Astrocyte of the cerebellum (primary cell): ENCODE data around the gene WWOX.

Experiments used
- DNase-seq: peaks from one replicate; pipeline ENCODE4 v3.0.0-alpha.2; 2011; ENCODE audit warnings: low read depth
- H3K4me3 ChIP-seq: 2 replicates; pipeline ENCODE4 v1.5.1; 2011; ENCODE audit warnings: mild to moderate bottlenecking, low read depth, low read length, moderate library complexity
- CTCF ChIP-seq: IDR thresholded peaks from 2 replicates; pipeline ENCODE4 v1.5.1; 2012; ENCODE audit warnings: low read length, low read depth, moderate library complexity, mild to moderate bottlenecking; ENCODE audit errors: missing control alignments
- in situ Hi-C: cut with HindIII; loops from 2 replicates; pipeline ENCODE4 v1.10.0; 2017; ENCODE audit warnings: low sequenced_read_pairs

Gene WWOX

DNA sequence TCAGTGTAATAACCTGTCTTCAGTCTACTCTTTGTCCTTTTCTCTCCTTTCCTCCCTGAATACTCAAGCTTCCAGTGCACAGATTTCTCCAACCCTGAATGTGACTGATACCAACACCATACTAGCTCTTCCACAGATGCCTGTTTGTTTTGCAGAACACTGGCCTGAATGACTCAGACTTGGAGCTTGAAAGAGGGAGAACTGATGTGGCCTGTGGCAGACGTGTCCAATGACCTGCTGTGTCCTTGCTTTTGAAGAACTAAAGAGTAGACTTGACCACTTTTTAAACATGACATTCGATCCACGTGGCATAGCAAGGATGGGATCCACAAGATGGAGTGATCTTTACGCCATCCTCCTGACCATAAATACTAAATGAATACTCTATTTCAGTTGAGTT lies 361.0 kb downstream of the WWOX start:
- in situ Hi-C loops: no loop called here
- no peak overlapping the region for H3K4me3 ChIP-seq
- no peak for TF ChIP-seq CTCF

DNA sequence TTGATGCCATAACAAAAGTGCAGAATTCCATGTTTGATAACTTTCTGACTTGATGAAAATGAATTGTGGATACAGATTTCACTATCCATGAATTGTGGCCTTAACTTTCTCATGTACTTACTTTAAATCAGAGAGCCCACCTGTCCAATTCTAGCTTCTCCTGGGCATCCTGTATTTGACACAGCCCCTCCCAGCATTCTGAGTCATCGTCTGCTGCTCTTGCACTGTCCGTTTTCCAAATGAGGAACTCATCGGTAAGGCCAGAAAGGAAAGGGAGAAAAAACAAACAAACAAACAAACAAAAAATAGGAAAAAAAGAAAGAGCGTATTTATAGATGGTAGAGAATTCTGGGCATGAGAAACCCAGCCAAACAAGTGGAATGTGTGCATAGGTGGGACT lies 361.6 kb downstream of the WWOX start:
- no peak for DNase-seq
- H3K4me3 ChIP-seq: no peak overlapping the region
- TF ChIP-seq CTCF: no peak
- in situ Hi-C loops: no loop called here

More for the DNA sequence above, 361.0 kb downstream of the WWOX start:
- DNase-seq: no peak

GRCh38 chr16:78461496-78462287 lies 362.2 kb downstream of the WWOX start:
- in situ Hi-C loops: no loop called here
- no peak for TF ChIP-seq CTCF
- peak; percentile 37 for DNase-seq
- no peak overlapping the region for H3K4me3 ChIP-seq

GRCh38 chr16:78462288-78463208 lies 363.1 kb downstream of the WWOX start:
- TF ChIP-seq CTCF: no peak
- no peak for DNase-seq
- H3K4me3 ChIP-seq: no peak overlapping the region
- in situ Hi-C loops: no loop called here

GRCh38 chr16:78463591-78463990 lies 364.1 kb downstream of the WWOX start:
- no peak for DNase-seq
- TF ChIP-seq CTCF: no peak
- no peak overlapping the region for H3K4me3 ChIP-seq
- in situ Hi-C loops: no loop called here

DNA sequence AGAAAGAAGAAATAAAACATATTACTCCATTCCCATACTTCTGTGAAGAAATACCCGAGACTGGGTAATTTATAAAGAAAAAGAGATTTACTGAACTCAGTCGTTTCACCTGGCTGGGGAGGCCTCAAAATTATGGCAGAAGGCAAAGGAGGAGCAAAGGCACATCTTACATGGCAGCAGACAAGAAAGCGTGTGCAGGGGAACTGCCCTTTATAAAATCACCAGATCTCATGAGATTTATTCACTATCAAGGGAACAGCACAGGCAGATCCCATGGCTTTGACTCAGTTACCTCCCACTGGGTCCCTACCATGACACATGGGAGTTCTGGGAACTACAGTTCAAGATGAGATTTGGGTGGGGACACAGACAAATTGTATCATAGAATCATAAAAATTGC lies 365.4 kb downstream of the WWOX start:
- no peak overlapping the region for H3K4me3 ChIP-seq
- no peak for DNase-seq
- in situ Hi-C loops: no loop called here
- TF ChIP-seq CTCF: no peak
